GM21381 (cell line): Measurements from ENCODE around the gene SARNP.

Experiments used
- ATAC-seq: cut with Tn5 transposase; IDR thresholded peaks from one replicate; pipeline ENCODE4 v1.9.1; 2021; ENCODE audit warnings: mild to moderate bottlenecking, moderate library complexity; ENCODE audit not compliant: unreplicated experiment

Gene SARNP

GRCh38 chr12:55712700-55713415 is 104.7 kb downstream of the SARNP start:
- ATAC-seq = no peak

DNA sequence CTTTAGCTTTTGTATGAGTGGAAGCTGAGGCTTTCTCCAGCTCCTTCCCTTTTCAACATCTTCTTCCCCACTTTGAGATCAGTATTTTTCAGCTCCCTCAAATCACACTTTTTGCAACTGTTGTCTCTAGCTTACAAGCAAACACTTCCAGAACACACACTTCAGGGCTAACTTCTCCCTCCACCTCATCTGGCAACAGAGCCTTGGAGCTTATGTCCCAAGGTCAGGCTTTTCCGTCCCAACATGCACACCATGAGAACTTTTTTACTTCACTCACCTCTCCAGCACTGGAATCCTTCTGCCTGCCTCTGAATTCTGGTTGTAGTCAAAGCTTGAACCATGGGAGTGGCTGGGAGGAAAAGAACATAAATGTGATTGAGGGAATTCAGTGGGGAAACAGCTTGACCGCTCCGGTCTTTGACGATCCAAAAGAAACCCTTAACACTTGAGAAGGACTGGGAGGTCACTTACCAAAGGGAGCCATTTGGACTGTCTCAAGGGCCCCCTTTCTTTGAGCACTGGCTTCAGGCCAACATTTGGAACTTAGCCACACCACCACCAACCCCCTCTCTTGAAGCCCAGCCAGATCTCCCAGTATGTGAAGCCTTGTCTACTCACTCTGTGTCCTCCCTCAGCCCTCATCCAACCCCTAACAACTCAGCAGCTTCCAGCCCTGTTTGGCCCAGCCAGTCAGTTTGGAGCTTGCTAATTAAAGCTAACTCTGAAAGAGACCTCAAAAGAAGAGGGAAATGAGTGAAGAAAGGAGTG is 105.6 kb downstream of the SARNP start:
- no peak for ATAC-seq

- ATAC-seq = no peak
These were observed 108.8 kb downstream of the SARNP start for GRCh38 chr12:55708695-55709233.

GRCh38 chr12:55707841-55708694 is 109.5 kb downstream of the SARNP start, which contains the start of gene ITGA7:
TSS of gene ITGA7 (minus strand) at chr12:55707904. CDS start at chr12:55707682, 222 bp downstream.
- ATAC-seq = peak; percentile 58
